ENCODE results near the gene ASCL1. TPM values are rescaled to one million over a fixed set of nuclear protein-coding genes. Genes with fewer than 3 reads are reported as not detected.

ASCL1 gene
- total and polyA plus RNA-seq, 8 donors: 0.10 to 0.92 (median 0.41) TPM; not detected in 2

DNA sequence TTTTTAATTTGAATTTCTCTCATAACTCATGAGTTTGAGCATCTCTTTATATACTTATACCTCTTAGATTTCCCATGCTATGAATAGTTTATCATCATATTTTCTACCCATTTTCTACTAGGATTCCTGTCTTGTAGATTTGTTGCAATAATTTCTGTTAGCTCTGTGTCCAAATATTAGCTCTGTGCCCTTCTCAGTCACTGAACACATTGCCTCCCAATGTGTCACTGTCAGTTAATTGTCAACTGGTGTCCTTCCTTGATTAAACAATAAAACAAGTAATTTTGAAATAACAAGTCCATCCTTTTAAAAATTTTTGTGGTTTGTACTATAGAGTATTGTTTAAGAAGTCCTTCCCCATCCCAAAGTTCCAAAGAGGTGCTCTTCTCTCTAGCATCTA, 36.2 kb upstream of the ASCL1 start:
- TF ChIP-seq, protein P1, sequence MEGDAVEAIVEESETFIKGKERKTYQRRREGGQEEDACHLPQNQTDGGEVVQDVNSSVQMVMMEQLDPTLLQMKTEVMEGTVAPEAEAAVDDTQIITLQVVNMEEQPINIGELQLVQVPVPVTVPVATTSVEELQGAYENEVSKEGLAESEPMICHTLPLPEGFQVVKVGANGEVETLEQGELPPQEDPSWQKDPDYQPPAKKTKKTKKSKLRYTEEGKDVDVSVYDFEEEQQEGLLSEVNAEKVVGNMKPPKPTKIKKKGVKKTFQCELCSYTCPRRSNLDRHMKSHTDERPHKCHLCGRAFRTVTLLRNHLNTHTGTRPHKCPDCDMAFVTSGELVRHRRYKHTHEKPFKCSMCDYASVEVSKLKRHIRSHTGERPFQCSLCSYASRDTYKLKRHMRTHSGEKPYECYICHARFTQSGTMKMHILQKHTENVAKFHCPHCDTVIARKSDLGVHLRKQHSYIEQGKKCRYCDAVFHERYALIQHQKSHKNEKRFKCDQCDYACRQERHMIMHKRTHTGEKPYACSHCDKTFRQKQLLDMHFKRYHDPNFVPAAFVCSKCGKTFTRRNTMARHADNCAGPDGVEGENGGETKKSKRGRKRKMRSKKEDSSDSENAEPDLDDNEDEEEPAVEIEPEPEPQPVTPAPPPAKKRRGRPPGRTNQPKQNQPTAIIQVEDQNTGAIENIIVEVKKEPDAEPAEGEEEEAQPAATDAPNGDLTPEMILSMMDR (IDR thresholded peaks at IDR 0.05): no peak
- TF ChIP-seq EP300 (IDR thresholded peaks at IDR 0.05) (no peak), POLR2A (IDR thresholded peaks at IDR 0.05) (no peak), POLR2AphosphoS5 (IDR thresholded peaks at IDR 0.05) (no peak)
- peaks cover 0 to 9% (median 7%) of the 10 kb centered on the region in 4 donors for H3K4me1 ChIP-seq
- no peak overlapping the region for H3K27ac ChIP-seq
- H3K36me3 ChIP-seq: no peaks in the 10 kb centered on the region
- no peaks in the 10 kb centered on the region for H3K9me3 ChIP-seq
- peaks cover 0 to 15% (median 4%) of the 10 kb centered on the region in 3 donors for H3K27me3 ChIP-seq
- DNase-seq: no peak
- no peak overlapping the region for H3K4me3 ChIP-seq
- intact Hi-C loops (cut with DNase I; ENCODE audit: low total_unique reads): no loop called here

DNA sequence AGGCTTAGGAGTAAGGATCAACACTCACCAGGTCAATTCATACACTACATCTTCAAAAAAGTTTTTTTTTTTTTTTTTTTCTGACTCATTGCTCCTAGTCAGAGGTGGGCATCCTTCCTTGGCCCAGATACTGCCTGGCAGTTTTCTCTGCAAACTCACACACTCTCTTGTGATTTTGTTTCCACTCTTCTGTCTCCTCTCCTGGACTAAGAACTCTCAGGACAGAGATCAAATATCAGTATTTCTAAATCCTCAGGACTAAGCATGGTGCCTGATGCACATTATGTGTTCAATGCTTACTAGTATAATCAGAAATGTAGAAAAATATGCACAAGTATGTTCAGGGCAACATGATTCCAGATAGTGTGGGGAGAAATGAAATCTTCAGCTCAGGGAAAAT, 30.3 kb upstream of the ASCL1 start:
- Histone ChIP-seq H3K4me1 (no peaks in the 10 kb centered on the region), H3K4me3 (no peak overlapping the region), H3K36me3 (no peaks in the 10 kb centered on the region), H3K9me3 (no peaks in the 10 kb centered on the region), H3K27ac (no peak overlapping the region), H3K27me3 (peaks cover 0 to 4% (median 0%) of the 10 kb centered on the region in 3 donors)
- TF ChIP-seq EP300 (IDR thresholded peaks at IDR 0.05) (no peak), POLR2A (IDR thresholded peaks at IDR 0.05) (no peak), POLR2AphosphoS5 (IDR thresholded peaks at IDR 0.05) (no peak)
- TF ChIP-seq, protein P1 (IDR thresholded peaks at IDR 0.05): no peak
- intact Hi-C loops (cut with DNase I; ENCODE audit: low total_unique reads): no loop called here
- DNase-seq: no peak

DNA sequence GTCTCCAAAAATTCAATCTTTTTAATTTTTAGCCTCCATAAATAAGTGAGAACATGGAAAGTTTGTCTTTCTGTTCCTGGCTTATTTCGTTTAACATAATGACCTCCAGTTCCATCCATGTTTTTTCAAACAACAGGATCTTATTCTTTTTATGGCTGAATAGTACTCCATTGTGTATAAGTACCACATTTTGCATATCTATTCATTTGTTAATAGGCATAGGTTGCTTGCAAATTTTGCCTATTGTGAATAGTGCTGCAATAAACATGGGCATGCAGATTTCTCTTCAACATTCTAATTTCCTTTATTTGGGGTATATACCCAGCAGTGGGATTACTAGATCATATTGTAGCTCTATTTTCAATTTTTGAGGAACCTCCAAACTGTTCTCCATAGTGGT, 24.3 kb upstream of the ASCL1 start:
- WGBS, 5 donors: 48 to 64% (median 53%) methylated on average over 1 of the region's 1 CpG
- Histone ChIP-seq H3K4me1 (no peaks in the 10 kb centered on the region), H3K36me3 (no peaks in the 10 kb centered on the region), H3K9me3 (no peaks in the 10 kb centered on the region), H3K27ac (no peak overlapping the region), H3K4me3 (no peak overlapping the region), H3K27me3 (peaks cover 0 to 8% (median 2%) of the 10 kb centered on the region in 3 donors)
- intact Hi-C loops (cut with DNase I; ENCODE audit: low total_unique reads): no loop called here
- DNase-seq: no peak
- no peak for TF ChIP-seq EP300 (IDR thresholded peaks at IDR 0.05)
- TF ChIP-seq, protein P1 (IDR thresholded peaks at IDR 0.05): no peak
- no peak for TF ChIP-seq POLR2A (IDR thresholded peaks at IDR 0.05)
- TF ChIP-seq POLR2AphosphoS5 (IDR thresholded peaks at IDR 0.05): no peak

DNA sequence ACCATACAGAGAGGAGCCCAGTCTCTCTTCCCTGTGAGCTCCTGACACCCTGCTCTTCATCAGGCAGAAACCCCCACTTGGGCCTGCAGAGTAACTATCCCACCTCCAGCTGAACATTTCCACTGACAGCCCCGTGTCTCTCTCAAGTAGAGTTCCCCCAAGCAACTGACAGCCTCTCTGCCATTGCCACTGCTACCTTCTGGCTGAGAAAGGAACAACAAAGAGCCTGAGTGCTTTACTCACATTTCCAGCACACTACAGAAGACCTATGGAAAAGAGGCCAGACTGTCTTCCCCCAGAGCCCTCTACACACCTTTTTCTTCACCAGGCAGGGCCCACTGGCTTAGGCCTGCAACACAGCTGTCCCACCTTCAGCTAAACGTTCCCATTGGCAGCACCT, 18.4 kb upstream of the ASCL1 start:
- 59 to 75% (median 64%) methylated on average over 2 of the region's 2 CpGs for WGBS, 5 donors
- TF ChIP-seq POLR2AphosphoS5 (IDR thresholded peaks at IDR 0.05) (no peak), EP300 (IDR thresholded peaks at IDR 0.05) (no peak), POLR2A (IDR thresholded peaks at IDR 0.05) (no peak)
- TF ChIP-seq, protein P1 (IDR thresholded peaks at IDR 0.05): no peak
- H3K27me3 ChIP-seq: peaks cover 0 to 20% (median 4%) of the 10 kb centered on the region in 3 donors

More for the DNA sequence above, 18.4 kb upstream of the ASCL1 start:
- H3K9me3 ChIP-seq: peaks cover 0 to 10% (median 4%) of the 10 kb centered on the region in 4 donors
- H3K4me1 ChIP-seq: no peaks in the 10 kb centered on the region
- H3K27ac ChIP-seq: no peak overlapping the region
- intact Hi-C loops (cut with DNase I; ENCODE audit: low total_unique reads): no loop called here
- no peak overlapping the region for H3K4me3 ChIP-seq
- DNase-seq: no peak
- no peaks in the 10 kb centered on the region for H3K36me3 ChIP-seq

Measured in stomach (tissue), 9 donors.